Right atrium auricular region (tissue), 2 donors: ENCODE measurements around the gene PTRH2. TPM values are rescaled to one million over a fixed set of nuclear protein-coding genes. Genes with fewer than 3 reads are reported as not detected.

Source experiments
- DNase-seq: peaks from one replicate; pipeline ENCODE4 v3.0.0-alpha.2; 2019; ENCODE audit warnings: low spot score
- H3K27ac ChIP-seq, 2 donors: fragments of 200-600 bp; sonication (generic); 1 replicate in 1 of 2; 2 replicates in 1 of 2; pipeline ENCODE4 v1.5.1; 2016 to 2019
- H3K27me3 ChIP-seq, 2 donors: fragments of 200-600 bp; sonication (generic); one replicate each; pipeline versions ENCODE4 v1.5.1 to v1.6.0; 2017 to 2019
- H3K36me3 ChIP-seq: fragments of 200-600 bp; sonication (generic); one replicate; pipeline ENCODE4 v1.5.1; 2016
- H3K4me1 ChIP-seq, 2 donors: fragments of 200-600 bp; sonication (generic); one replicate each; pipeline versions ENCODE4 v1.5.1 to v1.6.0; 2017 to 2019
- H3K4me3 ChIP-seq, 2 donors: fragments of 200-600 bp; sonication (generic); 1 replicate in 1 of 2; 2 replicates in 1 of 2; pipeline ENCODE4 v1.5.1; 2017 to 2019; ENCODE audit warnings: mild to moderate bottlenecking in 1 of 2, moderate library complexity in 1 of 2
- H3K9me3 ChIP-seq, 2 donors: fragments of 200-600 bp; sonication (generic); one replicate each; pipeline ENCODE4 v1.5.1; 2019
- total RNA-seq, 2 donors: library from RNA; depleted of rRNA; stranded (reverse); fragments of >200 nt; gene quantifications; one replicate each; pipeline ENCODE4 v1.1.0, GENCODE V29; 2016
- TF ChIP-seq, protein P1 (sequence below), 2 donors: fragments of 200-600 bp; sonication (generic); IDR thresholded peaks; one replicate each; pipeline ENCODE4 v1.5.1; 2019; ENCODE audit warnings: antibody characterized with exemption in 2 of 2

Gene PTRH2
- total RNA-seq, 2 donors from 2014 or later, result 13.8 to 14.1 TPM

DNA sequence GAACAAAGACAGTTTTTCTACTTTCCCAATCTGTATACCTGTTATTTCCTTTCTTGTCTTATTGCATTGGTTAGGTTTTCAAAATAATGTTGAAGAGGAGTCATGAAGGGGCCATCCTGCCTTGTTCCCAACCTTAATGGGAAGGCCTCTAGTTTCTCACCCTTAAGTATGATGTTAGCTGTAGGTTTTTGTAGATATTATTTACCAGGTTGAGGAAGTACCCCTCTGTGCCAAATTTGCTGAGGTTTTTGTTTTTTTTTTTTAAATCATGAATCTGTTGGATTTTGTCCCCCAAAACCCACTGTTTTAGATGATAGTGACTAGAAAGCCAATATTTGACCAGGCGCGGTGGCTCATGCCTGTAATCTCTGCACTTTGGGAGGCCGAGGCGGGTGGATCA is 36.6 kb upstream of the PTRH2 start:
- DNase-seq, result no peak
- Histone ChIP-seq H3K4me3 (no peak overlapping the region), H3K36me3 (no peaks in the 10 kb centered on the region), H3K27me3 (no peaks in the 10 kb centered on the region), H3K27ac (no peak overlapping the region), H3K4me1 (no peaks in the 10 kb centered on the region), H3K9me3 (no peaks in the 10 kb centered on the region)
- TF ChIP-seq, protein P1, sequence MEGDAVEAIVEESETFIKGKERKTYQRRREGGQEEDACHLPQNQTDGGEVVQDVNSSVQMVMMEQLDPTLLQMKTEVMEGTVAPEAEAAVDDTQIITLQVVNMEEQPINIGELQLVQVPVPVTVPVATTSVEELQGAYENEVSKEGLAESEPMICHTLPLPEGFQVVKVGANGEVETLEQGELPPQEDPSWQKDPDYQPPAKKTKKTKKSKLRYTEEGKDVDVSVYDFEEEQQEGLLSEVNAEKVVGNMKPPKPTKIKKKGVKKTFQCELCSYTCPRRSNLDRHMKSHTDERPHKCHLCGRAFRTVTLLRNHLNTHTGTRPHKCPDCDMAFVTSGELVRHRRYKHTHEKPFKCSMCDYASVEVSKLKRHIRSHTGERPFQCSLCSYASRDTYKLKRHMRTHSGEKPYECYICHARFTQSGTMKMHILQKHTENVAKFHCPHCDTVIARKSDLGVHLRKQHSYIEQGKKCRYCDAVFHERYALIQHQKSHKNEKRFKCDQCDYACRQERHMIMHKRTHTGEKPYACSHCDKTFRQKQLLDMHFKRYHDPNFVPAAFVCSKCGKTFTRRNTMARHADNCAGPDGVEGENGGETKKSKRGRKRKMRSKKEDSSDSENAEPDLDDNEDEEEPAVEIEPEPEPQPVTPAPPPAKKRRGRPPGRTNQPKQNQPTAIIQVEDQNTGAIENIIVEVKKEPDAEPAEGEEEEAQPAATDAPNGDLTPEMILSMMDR (IDR thresholded peaks at IDR 0.05), result no peak

DNA sequence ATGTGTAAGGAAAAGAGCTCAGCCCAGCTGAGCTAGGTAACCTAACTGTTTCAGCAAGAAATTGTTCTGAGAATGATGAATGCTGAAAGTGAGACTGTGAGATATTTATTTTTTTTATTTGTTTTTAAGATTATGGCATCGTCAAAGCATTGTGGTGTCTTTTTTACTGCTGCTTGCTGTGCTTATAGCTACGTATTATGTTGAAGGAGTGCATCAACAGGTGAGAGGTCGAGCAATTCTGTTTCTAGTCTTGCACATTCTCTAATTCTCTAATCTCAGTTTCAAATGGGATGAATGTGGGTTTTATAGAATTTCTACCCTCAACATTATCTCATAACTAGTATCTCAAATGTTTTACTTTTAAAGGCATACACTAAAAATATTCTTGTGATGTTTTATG is 30.1 kb upstream of the PTRH2 start:
- Histone ChIP-seq H3K4me3 (no peak overlapping the region), H3K27me3 (no peaks in the 10 kb centered on the region), H3K36me3 (peaks cover 19% of the 10 kb centered on the region), H3K9me3 (no peaks in the 10 kb centered on the region), H3K27ac (no peak overlapping the region), H3K4me1 (no peaks in the 10 kb centered on the region)
- TF ChIP-seq, protein P1 (IDR thresholded peaks at IDR 0.05), result no peak
- no peak for DNase-seq

DNA sequence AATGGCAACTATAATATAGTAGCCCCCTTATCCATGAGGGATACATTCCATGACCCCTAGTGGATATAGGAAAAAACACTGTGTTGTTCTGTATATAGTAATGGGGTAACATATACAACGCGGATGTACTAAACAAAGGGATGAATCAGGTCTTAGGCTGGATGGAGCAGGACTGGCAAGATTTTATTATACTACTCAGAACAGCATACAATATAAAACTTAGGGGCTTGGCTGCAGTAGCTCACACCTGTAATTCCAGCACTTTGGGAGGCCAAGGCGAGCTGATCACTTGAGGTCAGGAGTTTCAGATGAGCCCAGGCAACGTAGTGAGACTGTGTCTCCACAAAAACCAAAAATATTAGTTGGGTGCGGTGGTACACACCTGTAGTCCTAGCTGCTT is 27.0 kb upstream of the PTRH2 start:
- H3K27ac ChIP-seq, result no peak overlapping the region
- no peaks in the 10 kb centered on the region for H3K9me3 ChIP-seq
- TF ChIP-seq, protein P1 (IDR thresholded peaks at IDR 0.05), result no peak
- no peaks in the 10 kb centered on the region for H3K27me3 ChIP-seq
- no peak overlapping the region for H3K4me3 ChIP-seq
- no peak for DNase-seq
- H3K36me3 ChIP-seq, result peaks cover 19% of the 10 kb centered on the region
- peaks cover 0 to 2% of the 10 kb centered on the region in 2 donors for H3K4me1 ChIP-seq

DNA sequence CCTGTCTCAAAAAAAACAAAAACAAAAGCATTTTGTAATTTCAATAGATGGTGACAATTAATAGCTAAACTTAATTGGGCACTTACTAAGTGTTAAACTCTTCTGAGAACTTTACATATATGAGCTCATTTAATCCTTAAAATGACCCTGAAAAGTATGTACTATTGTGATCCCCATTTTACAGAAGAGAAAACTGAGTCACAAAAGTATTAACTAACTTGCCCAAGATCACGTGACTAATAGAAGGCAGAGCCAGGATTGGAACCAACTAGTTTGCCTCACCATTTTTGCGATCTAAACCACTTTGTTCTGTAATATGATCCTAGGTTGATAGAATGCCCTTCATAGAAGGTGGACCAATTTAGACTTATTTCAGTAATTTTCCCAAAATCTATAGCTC is 26.5 kb upstream of the PTRH2 start:
- DNase-seq, result no peak
- peaks cover 0 to 7% of the 10 kb centered on the region in 2 donors for H3K4me1 ChIP-seq
- TF ChIP-seq, protein P1 (IDR thresholded peaks at IDR 0.05), result no peak
- no peaks in the 10 kb centered on the region for H3K9me3 ChIP-seq
- peaks cover 19% of the 10 kb centered on the region for H3K36me3 ChIP-seq
- H3K4me3 ChIP-seq, result no peak overlapping the region
- H3K27ac ChIP-seq, result no peak overlapping the region
- no peaks in the 10 kb centered on the region for H3K27me3 ChIP-seq

DNA sequence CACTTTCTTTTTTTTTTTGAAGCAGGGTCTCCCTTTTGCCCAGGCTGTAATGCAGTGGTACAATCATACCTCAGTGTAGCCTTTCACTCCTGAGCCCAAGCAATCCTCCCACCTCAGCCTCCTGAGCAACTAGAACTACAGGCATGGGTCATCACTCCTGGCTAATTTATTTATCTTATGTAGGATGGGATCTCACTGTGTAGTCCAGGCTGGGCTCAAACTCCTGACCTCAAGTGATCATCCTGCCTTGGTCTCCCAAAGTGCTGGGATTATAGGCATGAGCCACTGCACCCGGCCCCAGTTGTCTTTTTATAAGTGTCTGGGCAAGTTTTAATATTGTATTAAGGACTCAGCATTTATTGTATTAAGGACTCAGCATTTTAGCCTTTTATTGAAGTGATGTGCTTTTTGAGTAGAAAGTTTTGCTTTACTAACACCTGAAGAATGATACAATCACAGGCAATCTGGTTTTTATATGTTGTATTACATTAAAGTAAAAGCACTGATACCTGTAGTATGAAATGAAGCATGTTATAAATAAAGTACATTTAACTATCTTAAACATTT is 23.1 kb upstream of the PTRH2 start:
- Histone ChIP-seq H3K27ac (no peak overlapping the region), H3K9me3 (no peaks in the 10 kb centered on the region), H3K4me3 (no peak overlapping the region), H3K4me1 (peaks cover 0 to 9% of the 10 kb centered on the region in 2 donors), H3K27me3 (no peaks in the 10 kb centered on the region), H3K36me3 (peaks cover 11% of the 10 kb centered on the region)
- TF ChIP-seq, protein P1 (IDR thresholded peaks at IDR 0.05), result no peak
- no peak for DNase-seq
